SK-N-SH treated with all-trans-retinoic acid at 6 μM for 48 hours (cell line): ENCODE measurements around the gene RGPD3.
"Not testable (repeated sequence)": the region's sequence is repeated elsewhere in the genome, so short reads cannot be mapped to it uniquely, and the experiment has no call there.

Experiments used
- ATAC-seq: fragments of 200-7000 bp; cut with Tn5 transposase; 3 replicates; pipeline ENCODE4 v1.9.1; 2020; ENCODE audit warnings: mild to moderate bottlenecking, moderate library complexity

Gene RGPD3

DNA sequence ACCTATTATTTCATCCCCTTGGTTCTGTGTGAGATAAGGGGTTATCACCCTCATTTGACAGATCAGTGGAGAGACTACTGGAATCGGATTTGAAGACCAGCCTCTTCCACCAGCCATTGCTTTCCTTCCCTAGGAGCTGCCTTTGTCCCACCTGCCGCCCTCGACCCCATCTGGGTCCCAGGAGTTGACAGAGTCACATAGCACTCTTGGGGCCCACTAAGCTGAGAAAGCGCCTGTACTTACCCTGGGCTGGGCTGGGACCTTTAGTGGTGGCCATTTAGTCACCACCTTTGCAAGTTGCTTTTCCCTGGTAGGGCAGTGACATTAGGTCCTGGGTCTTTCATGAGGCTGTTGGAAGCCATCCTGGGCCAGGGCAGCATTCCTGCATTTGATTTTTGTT is 36.6 kb upstream of the RGPD3 start:
- not testable (repeated sequence) for ATAC-seq

GRCh38 chr2:106504192-106504591 is 36.0 kb upstream of the RGPD3 start:
- ATAC-seq: not testable (repeated sequence)

DNA sequence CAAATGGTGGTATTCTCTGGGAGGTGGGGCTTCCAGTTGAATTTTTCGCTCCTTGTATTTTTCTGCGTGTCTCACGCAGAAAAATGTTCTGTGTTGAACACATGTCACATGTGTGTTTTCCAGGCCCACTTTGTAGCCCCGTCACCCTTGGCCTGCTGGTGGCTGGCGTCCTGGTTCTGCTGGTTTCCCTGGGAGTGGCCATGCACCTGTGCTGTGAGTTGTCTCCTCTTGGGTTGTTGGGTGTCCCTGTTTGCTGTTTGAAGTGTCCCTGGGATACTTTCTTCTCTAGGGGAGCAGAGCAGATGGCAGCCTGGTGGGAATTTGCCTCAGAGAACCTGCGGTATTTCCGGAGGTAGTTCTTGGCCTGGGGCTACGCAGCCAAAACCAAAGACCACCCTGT is 34.1 kb upstream of the RGPD3 start:
- ATAC-seq: not testable (repeated sequence)

GRCh38 chr2:106500350-106500749 is 32.1 kb upstream of the RGPD3 start:
- ATAC-seq: not testable (repeated sequence)

DNA sequence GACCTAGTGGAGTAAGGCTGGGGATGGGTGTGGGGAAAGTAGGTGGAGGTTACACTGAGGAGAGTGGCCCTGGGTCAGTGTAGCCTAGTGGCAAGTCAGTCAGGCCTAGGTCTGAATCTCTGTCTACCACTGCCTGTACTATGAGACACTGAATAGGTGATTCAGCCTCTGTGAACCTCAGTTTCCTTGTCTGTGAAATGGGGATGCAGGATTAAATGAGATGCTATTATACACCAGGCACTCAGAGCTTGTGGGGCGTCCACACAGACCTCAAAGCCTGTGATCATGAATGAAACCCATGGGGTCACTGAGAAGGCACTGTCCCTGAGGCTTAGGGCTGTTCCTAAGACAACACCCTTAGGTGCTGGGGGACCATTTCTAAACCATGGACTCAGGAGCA is 30.3 kb upstream of the RGPD3 start:
- not testable (repeated sequence) for ATAC-seq

DNA sequence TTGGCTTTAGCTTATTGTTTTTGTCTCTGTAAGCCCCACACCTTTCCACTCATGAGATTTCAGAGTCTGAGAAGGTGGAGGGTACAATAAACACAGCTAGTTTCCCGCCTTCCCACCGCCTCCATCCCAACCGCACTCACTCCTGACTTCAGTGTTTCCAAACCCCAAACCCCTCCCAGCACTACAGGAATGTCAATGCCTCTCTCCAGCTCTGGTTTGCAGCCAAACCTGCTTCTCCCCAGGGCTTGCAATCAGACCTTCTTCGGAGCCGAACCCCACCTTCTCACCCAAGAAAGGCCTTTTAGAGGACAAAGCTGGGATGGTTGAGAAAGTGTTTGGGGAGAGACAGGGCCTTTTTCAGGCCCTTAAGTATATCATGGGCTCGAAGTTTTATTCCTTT is 24.7 kb upstream of the RGPD3 start:
- not testable (repeated sequence) for ATAC-seq

GRCh38 chr2:106492399-106492798 is 24.2 kb upstream of the RGPD3 start:
- not testable (repeated sequence) for ATAC-seq

DNA sequence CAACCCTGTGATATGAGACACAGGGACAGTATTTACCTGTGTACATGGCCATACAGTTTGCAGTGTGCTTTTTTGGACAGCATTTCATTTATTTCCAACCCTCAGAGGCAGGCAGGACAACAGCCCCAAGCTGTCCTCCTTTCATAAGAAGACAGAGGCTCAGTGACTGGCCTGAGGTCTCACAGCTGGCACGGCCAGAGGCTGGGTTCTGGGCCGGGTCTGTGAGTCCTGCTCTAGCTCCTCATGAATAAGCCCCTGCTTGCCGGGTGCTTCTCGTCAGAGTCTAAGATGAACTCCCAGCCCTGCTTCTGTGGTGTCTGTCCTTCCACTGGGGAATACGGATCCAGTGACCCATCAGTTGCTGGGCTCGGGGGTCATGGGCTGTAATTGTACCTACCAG is 21.5 kb upstream of the RGPD3 start:
- not testable (repeated sequence) for ATAC-seq

DNA sequence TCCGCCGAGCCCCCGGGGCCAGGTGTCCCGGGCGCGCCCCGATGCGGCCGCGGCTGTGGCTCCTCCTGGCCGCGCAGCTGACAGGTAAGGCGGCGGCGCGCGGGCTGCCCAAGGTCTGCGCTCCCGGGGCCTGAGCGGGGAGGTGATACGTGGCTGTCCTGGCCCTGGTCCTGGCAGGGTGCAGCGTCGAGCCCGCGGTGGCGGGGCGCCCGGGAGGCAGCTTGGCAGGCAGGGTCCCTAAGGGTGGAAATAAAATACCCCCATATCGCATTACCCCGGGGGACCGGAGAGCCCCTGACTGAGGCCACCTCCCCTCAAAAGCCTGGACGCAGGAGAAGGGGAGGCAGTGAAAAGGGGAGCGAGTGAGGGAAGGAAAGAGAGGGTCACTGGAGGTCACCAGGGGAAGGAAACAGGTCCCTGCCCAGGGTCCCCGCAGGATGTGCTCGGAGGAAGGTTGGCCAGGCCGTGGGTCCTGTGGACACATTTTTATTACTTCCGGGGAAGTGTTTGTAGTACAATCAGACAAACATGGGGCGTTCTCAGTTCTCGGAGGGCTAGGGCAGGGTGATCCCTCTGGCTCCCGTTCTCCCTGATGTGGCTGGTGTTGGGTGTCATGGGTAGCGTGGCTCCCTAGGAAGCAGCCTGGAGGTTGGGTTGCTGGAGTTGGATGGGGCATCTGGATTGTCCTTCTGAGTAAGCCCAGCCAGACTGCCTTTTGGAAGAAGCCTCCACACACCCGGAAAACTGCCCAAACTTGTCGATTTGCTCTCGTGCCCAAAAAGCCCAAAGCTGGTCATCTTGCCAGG is 19.4 kb upstream of the RGPD3 start:
- not testable (repeated sequence) for ATAC-seq

DNA sequence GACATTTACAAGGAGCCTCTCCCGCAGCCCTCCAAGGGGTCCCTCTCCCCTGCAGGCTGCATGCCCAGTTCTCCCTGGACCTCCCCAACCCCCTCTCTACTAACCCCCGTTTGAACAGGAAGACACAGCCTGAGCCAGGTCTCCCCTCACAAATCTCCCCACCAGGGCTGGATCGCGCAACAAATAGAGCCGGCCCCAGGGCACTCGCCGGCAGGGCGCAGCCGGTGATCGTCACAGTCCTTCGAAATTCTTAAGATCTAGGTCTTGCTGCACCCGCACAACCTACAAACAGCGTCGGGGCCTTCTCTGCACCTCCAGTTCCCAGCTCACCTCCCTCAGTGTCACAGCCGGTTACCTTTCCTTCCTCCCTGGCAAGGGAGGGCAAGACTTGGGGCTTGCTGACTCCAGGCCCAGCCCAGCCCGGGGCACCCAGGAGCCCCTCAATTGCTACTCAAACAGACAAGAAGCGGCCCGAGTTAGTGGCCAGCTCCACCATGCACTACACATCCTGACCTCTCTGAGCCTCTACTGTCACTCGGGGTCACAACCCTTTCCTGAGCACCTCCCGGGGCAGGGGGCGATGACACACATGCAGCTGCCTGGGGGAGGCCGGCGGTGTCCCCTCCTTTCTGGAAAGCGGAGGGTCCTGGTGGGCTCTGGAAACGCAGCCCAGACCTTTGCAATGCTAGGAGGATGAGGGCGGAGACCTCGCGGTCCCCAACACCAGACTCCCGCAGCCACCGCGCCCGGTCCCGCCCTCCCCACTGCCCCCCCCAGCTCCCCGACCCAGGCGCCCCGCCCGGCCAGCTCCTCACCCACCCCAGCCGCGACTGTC is 18.6 kb upstream of the RGPD3 start, which contains the start of gene CD8B2:
CD8B2 (plus strand) TSS at position 814 of the 835 bp plus-strand sequence. CDS start 63 bp downstream, outside the sequence.
- not testable (repeated sequence) for ATAC-seq

- not testable (repeated sequence) for ATAC-seq
These were observed 11.3 kb upstream of the RGPD3 start for GRCh38 chr2:106479563-106479962.

DNA sequence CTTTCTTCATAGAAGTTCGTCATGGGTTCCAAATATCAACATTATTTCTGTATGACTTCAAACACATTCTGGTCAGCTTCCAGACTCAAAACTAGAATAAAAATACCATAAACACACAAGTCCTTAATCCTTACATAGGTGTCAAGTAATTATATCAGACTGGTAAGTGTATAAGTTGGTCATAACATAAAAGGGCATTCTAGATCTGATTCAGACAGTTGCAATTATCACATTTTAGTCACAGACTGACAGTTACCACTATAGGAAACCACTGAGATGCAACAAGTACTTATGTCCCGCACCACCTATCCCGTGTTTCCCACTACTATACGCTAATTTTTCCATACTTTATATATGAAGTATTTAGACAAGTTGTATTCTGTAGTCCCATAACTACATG is 9.4 kb upstream of the RGPD3 start:
- ATAC-seq: not testable (repeated sequence)

DNA sequence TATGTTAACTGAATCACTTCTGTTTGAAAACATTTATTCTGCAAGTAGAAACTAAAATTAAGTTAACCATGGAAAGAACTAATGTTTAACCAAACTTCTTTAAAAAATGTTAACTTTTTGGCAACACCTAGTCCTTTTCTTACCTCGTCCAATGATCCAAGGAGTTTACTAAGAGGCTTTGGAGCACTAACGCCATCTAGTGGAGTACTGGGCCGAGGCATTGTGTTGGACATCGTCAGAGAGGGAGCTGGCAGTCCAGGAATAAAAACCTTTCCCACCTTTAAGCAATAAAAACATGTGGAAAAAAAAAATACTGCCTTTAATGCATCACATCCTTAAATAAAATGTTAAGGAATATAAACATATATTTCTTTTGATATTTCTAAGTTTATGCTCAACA is 2.4 kb upstream of the RGPD3 start:
- ATAC-seq: peak; percentile 79

DNA sequence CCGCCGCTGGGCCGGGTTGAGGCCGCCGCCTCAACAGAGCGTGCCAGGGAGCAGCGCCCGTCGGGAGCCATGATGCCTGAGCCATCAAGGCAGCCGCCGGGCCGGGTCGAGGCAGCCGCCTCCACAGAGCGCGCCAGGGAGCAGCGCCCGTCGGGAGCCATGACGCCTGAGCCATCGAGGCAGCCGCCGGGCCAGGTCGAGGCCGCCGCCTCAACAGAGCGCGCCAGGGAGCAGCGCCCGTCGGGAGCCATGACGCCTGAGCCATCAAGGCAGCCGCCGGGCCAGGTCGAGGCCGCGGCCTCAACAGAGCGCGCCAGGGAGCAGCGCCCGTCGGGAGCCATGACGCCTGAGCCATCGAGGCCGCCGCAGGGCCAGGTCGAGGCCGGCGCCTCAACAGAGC is 697 bp downstream of the RGPD3 start:
- not testable (repeated sequence) for ATAC-seq

DNA sequence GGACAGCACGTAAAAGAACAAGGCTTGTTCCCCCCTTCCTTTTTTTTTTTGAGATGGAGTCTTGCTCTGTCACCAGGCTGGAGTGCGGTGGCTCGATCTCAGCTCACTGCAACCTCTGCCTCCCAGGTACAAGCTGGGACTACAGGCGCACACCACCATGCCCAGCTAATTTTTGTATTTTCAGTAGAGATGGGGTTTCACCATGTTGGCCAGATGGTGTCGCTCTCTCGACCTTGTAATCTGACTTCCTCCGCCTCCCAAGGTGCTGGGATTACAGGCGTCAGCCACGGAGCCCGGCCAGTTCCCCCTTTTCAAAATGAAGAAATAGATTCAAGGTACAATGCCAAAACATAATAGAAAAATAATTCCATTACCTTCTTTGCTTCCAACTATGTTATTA is 6.3 kb downstream of the RGPD3 start:
- not testable (repeated sequence) for ATAC-seq

DNA sequence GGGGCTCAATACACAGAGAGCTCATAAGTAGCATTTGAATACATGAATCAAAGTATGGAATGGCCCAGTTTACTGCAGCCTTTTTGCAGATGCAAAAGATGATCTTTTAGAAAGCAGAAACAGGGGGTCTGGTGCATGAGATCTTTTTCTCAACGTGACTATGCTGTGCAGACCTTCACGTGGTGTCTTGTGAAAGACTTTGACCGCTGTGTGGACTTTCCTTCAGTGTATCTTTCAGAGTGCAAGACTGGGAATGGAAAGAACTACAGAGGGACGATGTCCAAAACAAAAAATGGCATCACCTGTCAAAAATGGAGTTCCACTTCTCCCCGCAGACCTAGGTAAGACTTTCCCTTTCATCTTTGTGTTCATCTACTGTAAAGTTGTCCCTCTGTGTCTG is 77.5 kb downstream of the RGPD3 start:
- not testable (repeated sequence) for ATAC-seq

- ATAC-seq: not testable (repeated sequence)
These were observed 79.3 kb downstream of the RGPD3 start for GRCh38 chr2:106388814-106389410.

- ATAC-seq: not testable (repeated sequence)
These were observed 83.7 kb downstream of the RGPD3 start for GRCh38 chr2:106384548-106384947.

GRCh38 chr2:106381867-106382266 is 86.3 kb downstream of the RGPD3 start:
- ATAC-seq: not testable (repeated sequence)

- ATAC-seq: not testable (repeated sequence)
These were observed 88.6 kb downstream of the RGPD3 start for GRCh38 chr2:106379567-106379966.

GRCh38 chr2:106369182-106369581 is 99.0 kb downstream of the RGPD3 start:
- not testable (repeated sequence) for ATAC-seq
